Caco-2 (cell line): Measurements from ENCODE around the gene ESYT1. TPM values are rescaled to one million over a fixed set of nuclear protein-coding genes. Genes with fewer than 3 reads are reported as not detected.

Source experiments
- BruUV-seq: library from RNA; stranded (reverse); fragments of 400-500 nt; replicated peaks from 2 replicates; lab custom pipeline; 2021; lab: Mats Ljungman, UMichigan
- CTCF ChIA-PET: fragments of 300-600 bp; sonication (Branson Sonifier 250); formaldehyde crosslinking; loops from one replicate; lab custom pipeline; 2022; ENCODE audit warnings: antibody characterized with exemption; lab: Charles Lee
- POLR2A ChIA-PET: fragments of 300-600 bp; sonication (Branson Sonifier 250); formaldehyde crosslinking; loops from one replicate; lab custom pipeline; 2022; ENCODE audit warnings: antibody characterized with exemption; lab: Charles Lee
- DNase-seq, 2 experiments: peaks; one replicate each; pipeline versions ENCODE4 v3.0.0 to v3.0.0-alpha.2; 2020 to 2022
- H3K27me3 ChIP-seq: replicated peaks from 2 replicates; pipeline ENCODE4 v1.6.0; 2011; ENCODE audit warnings: low read length; ENCODE audit not compliant: control insufficient read depth, insufficient read depth
- H3K36me3 ChIP-seq: 2 replicates; pipeline ENCODE4 v1.5.1; 2011; ENCODE audit warnings: low read length; ENCODE audit not compliant: control insufficient read depth, insufficient read depth
- H3K4me1 ChIP-seq: fragments of 250-450 bp; sonication (Bioruptor Pico); 2 replicates; pipeline ENCODE4 v1.5.1; 2020; ENCODE audit warnings: mild to moderate bottlenecking
- H3K4me3 ChIP-seq: 2 replicates; pipeline ENCODE4 v1.5.1; 2011; ENCODE audit warnings: low read depth, mild to moderate bottlenecking, control low read depth, low read length
- H3K9me3 ChIP-seq: fragments of 250-450 bp; sonication (Bioruptor Pico); 2 replicates; pipeline ENCODE4 v1.5.1; 2020; ENCODE audit warnings: mild to moderate bottlenecking, moderate library complexity
- H3K27ac Mint-ChIP-seq: one replicate; pipeline ENCODE4 v1.8.0; 2022; ENCODE audit warnings: mixed read lengths; ENCODE audit not compliant: unreplicated experiment
- H3K27me3 Mint-ChIP-seq: one replicate; pipeline ENCODE4 v1.8.0; 2022; ENCODE audit warnings: mixed read lengths; ENCODE audit not compliant: insufficient read depth, unreplicated experiment
- H3K36me3 Mint-ChIP-seq: one replicate; pipeline ENCODE4 v1.8.0; 2022; ENCODE audit warnings: mild to moderate bottlenecking, mixed read lengths; ENCODE audit not compliant: insufficient read depth, unreplicated experiment
- H3K4me1 Mint-ChIP-seq: one replicate; pipeline ENCODE4 v1.8.0; 2022; ENCODE audit warnings: low read depth, mixed read lengths; ENCODE audit not compliant: unreplicated experiment
- H3K4me3 Mint-ChIP-seq: one replicate; pipeline ENCODE4 v1.8.0; 2022; ENCODE audit warnings: mild to moderate bottlenecking, moderate library complexity, mixed read lengths; ENCODE audit not compliant: unreplicated experiment
- H3K9me3 Mint-ChIP-seq: one replicate; pipeline ENCODE4 v1.8.0; 2022; ENCODE audit warnings: mixed read lengths; ENCODE audit not compliant: unreplicated experiment
- intact Hi-C: fragments of 100-400 bp; cut with micrococcal nuclease; formaldehyde crosslinking; loops from one replicate; pipeline ENCODE4 v1.10.0; 2022; ENCODE audit not compliant: unreplicated experiment
- total RNA-seq: library from RNA; stranded (reverse); gene quantifications from 2 replicates; pipeline ENCODE4 v1.2.3, GENCODE V29; 2022
- TF ChIP-seq, protein P1 (sequence below), 2 experiments: fragments of 200-600 bp in 1 of 2; IDR thresholded peaks; 1 replicate in 1 of 2; 2 replicates in 1 of 2; pipeline versions ENCODE4 v1.5.1 to v1.8.0; 2011 to 2022; ENCODE audit warnings: antibody characterized with exemption in 1 of 2, control low read depth in 1 of 2, inconsistent platforms in 1 of 2, low read depth in 1 of 2, low read length in 1 of 2, mild to moderate bottlenecking in 1 of 2, moderate library complexity in 1 of 2; ENCODE audit not compliant: insufficient read depth in 1 of 2, severe bottlenecking in 1 of 2, unreplicated experiment in 1 of 2

ESYT1 gene
- total RNA-seq, 1 experiment from 2014 or later, result 79.0 TPM

DNA sequence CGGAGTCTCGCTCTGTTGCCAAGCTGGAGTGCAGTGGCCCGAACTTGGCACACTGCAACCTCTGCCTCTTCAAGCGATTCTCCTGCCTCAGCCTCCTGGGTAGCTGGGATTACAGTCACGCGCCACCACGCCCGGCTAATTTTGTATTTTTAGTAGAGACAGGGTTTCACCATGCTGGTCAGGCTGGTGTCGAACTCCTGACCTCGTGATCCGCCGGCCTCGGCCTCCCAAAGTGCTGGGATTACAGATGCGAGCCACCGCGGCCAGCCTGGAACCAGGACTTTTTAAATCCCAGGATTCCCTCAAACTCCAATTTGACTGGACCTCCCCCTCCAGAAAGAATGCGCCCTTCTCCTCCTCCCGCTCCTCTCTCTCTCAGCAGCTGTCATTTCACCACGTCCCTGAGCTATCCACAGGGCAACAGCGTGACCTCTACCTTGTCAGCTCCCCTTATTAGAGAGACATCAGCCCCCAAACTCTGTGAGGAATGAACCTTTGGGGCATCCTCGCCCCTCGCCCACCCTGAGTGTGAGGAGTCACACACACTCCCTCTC is 2.0 kb downstream of the ESYT1 start:
- no peaks in the 10 kb centered on the region for H3K9me3 ChIP-seq
- Mint-ChIP-seq H3K4me1 (peaks cover 35% of the 10 kb centered on the region), H3K4me3 (peak overlapping the region; percentile 89), H3K9me3 (no peaks in the 10 kb centered on the region), H3K27ac (peak overlapping the region; percentile 42), H3K36me3 (peaks cover 71% of the 10 kb centered on the region), H3K27me3 (no peaks in the 10 kb centered on the region)
- TF ChIP-seq, protein P1, sequence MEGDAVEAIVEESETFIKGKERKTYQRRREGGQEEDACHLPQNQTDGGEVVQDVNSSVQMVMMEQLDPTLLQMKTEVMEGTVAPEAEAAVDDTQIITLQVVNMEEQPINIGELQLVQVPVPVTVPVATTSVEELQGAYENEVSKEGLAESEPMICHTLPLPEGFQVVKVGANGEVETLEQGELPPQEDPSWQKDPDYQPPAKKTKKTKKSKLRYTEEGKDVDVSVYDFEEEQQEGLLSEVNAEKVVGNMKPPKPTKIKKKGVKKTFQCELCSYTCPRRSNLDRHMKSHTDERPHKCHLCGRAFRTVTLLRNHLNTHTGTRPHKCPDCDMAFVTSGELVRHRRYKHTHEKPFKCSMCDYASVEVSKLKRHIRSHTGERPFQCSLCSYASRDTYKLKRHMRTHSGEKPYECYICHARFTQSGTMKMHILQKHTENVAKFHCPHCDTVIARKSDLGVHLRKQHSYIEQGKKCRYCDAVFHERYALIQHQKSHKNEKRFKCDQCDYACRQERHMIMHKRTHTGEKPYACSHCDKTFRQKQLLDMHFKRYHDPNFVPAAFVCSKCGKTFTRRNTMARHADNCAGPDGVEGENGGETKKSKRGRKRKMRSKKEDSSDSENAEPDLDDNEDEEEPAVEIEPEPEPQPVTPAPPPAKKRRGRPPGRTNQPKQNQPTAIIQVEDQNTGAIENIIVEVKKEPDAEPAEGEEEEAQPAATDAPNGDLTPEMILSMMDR (IDR thresholded peaks at IDR 0.05; ENCODE audit: insufficient read depth in 1 of 2, low read depth in 1 of 2, low read length in 1 of 2, severe bottlenecking in 1 of 2, unreplicated experiment in 1 of 2), result no peak
- intact Hi-C loops, result no loop called here
- BruUV-seq, result no TSS peak
- CTCF ChIA-PET, result no interaction called here
- POLR2A ChIA-PET, result interaction anchor here (0.5 to 0.7 kb wide), 2 partner anchors 10 to 59 kb away, joined by 3 read pairs; partner anchors contain the start of gene SMARCC2
- H3K36me3 ChIP-seq, result peaks cover 10% of the 10 kb centered on the region
- no peak overlapping the region; the same call in 1 of the 2 replicates for H3K4me3 ChIP-seq
- peaks cover 29% of the 10 kb centered on the region for H3K4me1 ChIP-seq
- H3K27me3 ChIP-seq, result no peaks in the 10 kb centered on the region
- no peak for DNase-seq

- peaks cover 10% of the 10 kb centered on the region for H3K36me3 ChIP-seq
- peaks cover 29% of the 10 kb centered on the region for H3K4me1 ChIP-seq
- intact Hi-C loops, result no loop called here
- Mint-ChIP-seq H3K27me3 (no peaks in the 10 kb centered on the region), H3K9me3 (no peaks in the 10 kb centered on the region), H3K4me1 (peaks cover 35% of the 10 kb centered on the region), H3K4me3 (peak overlapping the region; percentile 89), H3K36me3 (peaks cover 77% of the 10 kb centered on the region), H3K27ac (no peak overlapping the region)
- H3K27me3 ChIP-seq, result no peaks in the 10 kb centered on the region
- POLR2A ChIA-PET, result no interaction called here
- peak in 1 of 2 experiments; percentile 57 for DNase-seq
- no peaks in the 10 kb centered on the region for H3K9me3 ChIP-seq
- CTCF ChIA-PET, result interaction anchor here (1.0 kb wide), 1 partner anchor 58 kb away, joined by 4 read pairs; the partner anchor contains the start of gene SMARCC2
- no peak overlapping the region for H3K4me3 ChIP-seq
- TF ChIP-seq, protein P1 (IDR thresholded peaks at IDR 0.05; ENCODE audit: insufficient read depth in 1 of 2, low read depth in 1 of 2, low read length in 1 of 2, severe bottlenecking in 1 of 2, unreplicated experiment in 1 of 2), result no peak
- BruUV-seq, result no TSS peak
Measured at GRCh38 chr12:56130876-56131275, 2.8 kb downstream of the ESYT1 start.

- H3K9me3 ChIP-seq, result no peaks in the 10 kb centered on the region
- peaks cover 10% of the 10 kb centered on the region for H3K4me1 ChIP-seq
- H3K4me3 Mint-ChIP-seq, result no peak overlapping the region
- no peak for DNase-seq
- intact Hi-C loops, result no loop called here
- H3K9me3 Mint-ChIP-seq, result no peaks in the 10 kb centered on the region
- no peaks in the 10 kb centered on the region for H3K27me3 Mint-ChIP-seq
- POLR2A ChIA-PET, result no interaction called here
- CTCF ChIA-PET, result no interaction called here
- TF ChIP-seq, protein P1 (IDR thresholded peaks at IDR 0.05; ENCODE audit: insufficient read depth in 1 of 2, low read depth in 1 of 2, low read length in 1 of 2, severe bottlenecking in 1 of 2, unreplicated experiment in 1 of 2), result no peak
- H3K27ac Mint-ChIP-seq, result no peak overlapping the region
- peaks cover 15% of the 10 kb centered on the region for H3K4me1 Mint-ChIP-seq
- H3K27me3 ChIP-seq, result no peaks in the 10 kb centered on the region
- BruUV-seq, result no TSS peak
- H3K36me3 Mint-ChIP-seq, result peaks cover 85% of the 10 kb centered on the region
- H3K36me3 ChIP-seq, result peaks cover 11% of the 10 kb centered on the region
- H3K4me3 ChIP-seq, result no peak overlapping the region
Measured at GRCh38 chr12:56134897-56135296, 6.8 kb downstream of the ESYT1 start.
